ENCODE results near the gene TSPAN9. TPM values are rescaled to one million over a fixed set of nuclear protein-coding genes. Genes with fewer than 3 reads are reported as not detected.
A peak's percentile ranks its signal among the peaks of the same experiment; 100 is the strongest.

The TSPAN9 gene
- total and polyA plus RNA-seq, 9 donors, result 24.9 to 72.3 (median 55.7) TPM

DNA sequence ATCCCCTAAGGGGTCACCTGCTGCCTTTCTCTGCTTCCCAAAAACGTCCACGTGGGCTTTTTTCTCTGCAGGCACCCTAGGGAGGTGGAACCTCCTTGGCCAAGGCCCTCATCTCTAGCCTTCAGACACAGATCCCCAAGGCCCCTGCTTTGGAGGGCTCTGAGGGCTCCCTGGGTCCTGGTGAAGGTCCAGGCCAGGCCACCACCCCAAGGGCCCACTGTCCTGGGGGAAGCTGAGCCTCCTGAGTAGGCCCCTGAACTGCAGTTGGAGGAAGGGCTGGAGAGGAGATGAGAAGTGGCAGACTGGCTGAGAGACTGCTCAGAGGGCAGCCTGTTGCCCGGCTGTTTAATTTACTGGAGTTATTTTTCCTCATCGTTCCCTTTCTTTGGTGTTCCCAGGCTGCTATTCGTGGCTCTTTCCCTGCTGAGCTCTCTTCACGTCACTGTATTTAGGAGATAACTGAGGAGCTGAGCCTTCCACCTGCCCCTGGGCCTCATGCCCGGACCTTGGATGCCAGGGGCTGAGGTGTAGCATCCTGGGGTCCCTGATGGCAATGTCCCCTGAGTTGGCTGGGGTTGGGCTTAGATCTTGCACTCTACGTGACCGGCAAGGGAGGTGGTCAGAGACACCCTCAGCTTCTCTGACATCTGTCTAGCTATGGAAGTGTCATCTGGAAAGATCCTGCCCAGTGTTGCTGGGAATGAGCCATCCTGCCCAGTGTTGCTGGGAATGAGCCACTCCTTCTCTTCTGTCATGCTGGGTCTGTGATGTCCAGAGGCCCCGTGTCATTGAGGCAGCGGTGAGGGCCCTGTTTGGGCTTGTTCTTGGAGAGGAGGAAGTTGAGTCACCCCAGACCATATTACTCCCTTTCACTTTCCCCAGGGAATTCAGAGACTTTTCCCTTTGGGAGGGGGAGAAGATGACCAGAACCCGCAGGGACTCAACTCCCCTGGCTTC, 139.8 kb downstream of the TSPAN9 start:
- Histone ChIP-seq H3K27ac (peak overlapping the region in 1 of 2 donors; percentile 41), H3K4me3 (no peak overlapping the region), H3K27me3 (no peaks in the 10 kb centered on the region), H3K36me3 (no peaks in the 10 kb centered on the region), H3K4me1 (ENCODE audit: insufficient read depth) (peaks cover 10% of the 10 kb centered on the region), H3K9me3 (no peaks in the 10 kb centered on the region)
- TF ChIP-seq POLR2A (IDR thresholded peaks at IDR 0.05), result no peak
- TF ChIP-seq, protein P1, sequence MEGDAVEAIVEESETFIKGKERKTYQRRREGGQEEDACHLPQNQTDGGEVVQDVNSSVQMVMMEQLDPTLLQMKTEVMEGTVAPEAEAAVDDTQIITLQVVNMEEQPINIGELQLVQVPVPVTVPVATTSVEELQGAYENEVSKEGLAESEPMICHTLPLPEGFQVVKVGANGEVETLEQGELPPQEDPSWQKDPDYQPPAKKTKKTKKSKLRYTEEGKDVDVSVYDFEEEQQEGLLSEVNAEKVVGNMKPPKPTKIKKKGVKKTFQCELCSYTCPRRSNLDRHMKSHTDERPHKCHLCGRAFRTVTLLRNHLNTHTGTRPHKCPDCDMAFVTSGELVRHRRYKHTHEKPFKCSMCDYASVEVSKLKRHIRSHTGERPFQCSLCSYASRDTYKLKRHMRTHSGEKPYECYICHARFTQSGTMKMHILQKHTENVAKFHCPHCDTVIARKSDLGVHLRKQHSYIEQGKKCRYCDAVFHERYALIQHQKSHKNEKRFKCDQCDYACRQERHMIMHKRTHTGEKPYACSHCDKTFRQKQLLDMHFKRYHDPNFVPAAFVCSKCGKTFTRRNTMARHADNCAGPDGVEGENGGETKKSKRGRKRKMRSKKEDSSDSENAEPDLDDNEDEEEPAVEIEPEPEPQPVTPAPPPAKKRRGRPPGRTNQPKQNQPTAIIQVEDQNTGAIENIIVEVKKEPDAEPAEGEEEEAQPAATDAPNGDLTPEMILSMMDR (IDR thresholded peaks at IDR 0.05), result no peak
- no peak for TF ChIP-seq EP300 (IDR thresholded peaks at IDR 0.05)
- WGBS, 3 donors, result 58 to 65% (median 64%) methylated on average over 12 of the region's 12 CpGs
- DNase-seq, result peak in 1 of 5 donors; percentile 43
- intact Hi-C loops (cut with DNase I), result no loop called here

DNA sequence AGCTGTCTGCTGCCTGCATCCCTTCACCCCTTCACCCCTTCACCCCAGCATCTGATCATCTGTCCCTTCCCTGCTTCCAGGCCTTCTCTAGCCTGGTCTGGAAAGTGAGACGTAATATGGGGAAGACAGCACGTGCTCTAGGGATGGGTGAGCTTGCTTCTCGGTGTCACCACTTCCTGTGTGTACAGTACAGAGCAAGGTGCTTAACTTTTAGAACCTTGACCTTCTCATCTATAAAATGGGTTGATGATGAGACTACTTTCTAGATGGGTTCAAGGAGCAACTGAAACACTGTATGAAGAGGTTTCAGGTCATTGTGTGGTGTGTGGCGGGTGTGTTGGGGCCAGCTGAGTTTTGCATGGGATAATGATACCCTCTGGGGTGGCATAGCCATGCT, 140.5 kb downstream of the TSPAN9 start:
- no peaks in the 10 kb centered on the region for H3K36me3 ChIP-seq
- intact Hi-C loops (cut with DNase I), result no loop called here
- no peaks in the 10 kb centered on the region for H3K9me3 ChIP-seq
- no peaks in the 10 kb centered on the region for H3K27me3 ChIP-seq
- no peak overlapping the region for H3K4me3 ChIP-seq
- H3K27ac ChIP-seq, result peak overlapping the region in 1 of 2 donors; percentile 61
- WGBS, 3 donors, result 88 to 96% (median 95%) methylated on average over 4 of the region's 4 CpGs
- no peak for DNase-seq
- no peak for TF ChIP-seq EP300 (IDR thresholded peaks at IDR 0.05)
- TF ChIP-seq POLR2A (IDR thresholded peaks at IDR 0.05), result no peak
- TF ChIP-seq, protein P1 (IDR thresholded peaks at IDR 0.05), result no peak
- peaks cover 10% of the 10 kb centered on the region for H3K4me1 ChIP-seq (ENCODE audit: insufficient read depth)

DNA sequence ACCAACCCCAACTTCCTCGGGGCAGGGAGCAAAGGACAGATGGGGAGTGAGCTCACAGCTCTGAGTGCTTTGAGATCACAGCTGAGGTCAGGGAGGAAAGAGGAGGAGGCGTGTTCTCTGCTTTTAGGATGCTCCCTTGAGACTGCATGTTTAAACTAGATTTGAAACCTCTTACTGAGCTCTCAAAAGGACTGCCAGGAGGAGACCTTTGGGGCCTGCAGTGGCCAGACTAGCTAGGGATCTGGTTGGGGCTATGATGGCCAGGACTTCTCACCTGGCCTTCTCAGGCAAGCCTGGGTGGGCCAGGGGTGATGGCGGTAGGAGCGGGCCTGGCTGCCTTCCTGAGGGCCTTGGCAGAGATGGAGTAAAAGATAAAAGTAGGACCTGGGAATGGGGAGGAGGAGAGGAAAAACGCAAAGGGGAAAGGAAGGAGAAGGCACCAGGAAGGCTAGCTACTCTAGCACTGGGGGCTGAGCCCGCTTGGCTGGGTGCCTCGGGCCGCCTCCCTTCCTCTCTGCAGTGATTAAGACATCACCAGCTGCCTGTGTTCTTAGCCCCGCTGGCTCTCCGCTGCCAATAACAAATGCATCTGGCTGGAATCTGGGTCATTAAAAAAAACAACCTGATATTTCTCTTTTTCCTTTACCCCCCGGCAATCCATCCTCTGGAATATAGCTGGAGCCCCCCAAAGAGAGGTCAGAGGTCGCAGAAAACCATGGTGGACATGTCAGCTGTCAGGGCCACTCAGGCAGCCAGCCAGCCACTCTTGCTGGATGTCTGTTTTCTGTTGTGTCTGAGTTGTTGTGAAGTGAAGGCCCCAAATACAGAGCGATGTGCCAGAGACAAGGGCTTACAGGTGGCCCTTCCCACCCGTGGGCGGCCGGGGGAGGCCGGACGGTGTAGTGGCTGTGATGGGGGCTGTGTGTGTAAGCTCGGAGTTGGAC, 141.3 kb downstream of the TSPAN9 start:
- H3K4me1 ChIP-seq (ENCODE audit: insufficient read depth), result peaks cover 10% of the 10 kb centered on the region

More for the DNA sequence above, 141.3 kb downstream of the TSPAN9 start:
- Histone ChIP-seq H3K27me3 (no peaks in the 10 kb centered on the region), H3K9me3 (no peaks in the 10 kb centered on the region), H3K27ac (peak overlapping the region; percentile 61), H3K36me3 (no peaks in the 10 kb centered on the region), H3K4me3 (no peak overlapping the region)
- 14 to 18% (median 16%) methylated on average over 19 of the region's 19 CpGs for WGBS, 3 donors
- intact Hi-C loops (cut with DNase I), result no loop called here
- DNase-seq, result peak; percentile 86 to 92 (median 88)
- TF ChIP-seq, protein P1 (IDR thresholded peaks at IDR 0.05), result no peak
- TF ChIP-seq POLR2A (IDR thresholded peaks at IDR 0.05) (no peak), EP300 (IDR thresholded peaks at IDR 0.05) (no peak)
